K562 (cell line): ENCODE results near the gene NEURL1. TPM values are rescaled to one million over a fixed set of nuclear protein-coding genes. Genes with fewer than 3 reads are reported as not detected.

Source experiments
- ATAC-seq: fragments of 200-7000 bp; cut with Tn5 transposase; 3 replicates; pipeline ENCODE4 v1.9.1; 2020; ENCODE audit warnings: moderate library complexity
- BruUV-seq: library from RNA; stranded (reverse); fragments of 400-500 nt; replicated peaks from 2 replicates; lab custom pipeline; 2021; lab: Mats Ljungman, UMichigan
- CTCF ChIA-PET: fragments of 300-600 bp; formaldehyde crosslinking; extraction: SDS; loops from one replicate; lab custom pipeline; 2021; ENCODE audit warnings: low intra/inter-chr PET ratio; lab: Yijun Ruan, JAX
- POLR2A ChIA-PET: fragments of 300-600, 350-650 bp; sonication (Branson Sonifier 250); formaldehyde crosslinking; extraction: SDS; loops from one replicate; lab custom pipeline; 2021; ENCODE audit warnings: antibody characterized with exemption, inconsistent platforms; lab: Yijun Ruan, JAX
- DNase-seq, 4 experiments: peaks; one replicate each; pipeline versions ENCODE4 v3.0.0 to v3.0.0-alpha.2; 2011 to 2018; ENCODE audit warnings: low spot score in 3 of 4, mixed read lengths in 3 of 4; ENCODE audit errors: extremely low read depth in 1 of 4
- FAIRE-seq: peaks from 2 replicates; lab custom pipeline; 2011; peaks lifted over from hg19 to GRCh38; lab: Jason Lieb, UNC
- H2AFZ ChIP-seq: 2 replicates; pipeline ENCODE4 v1.6.0; 2011; ENCODE audit warnings: low read depth, low read length, control low read depth, inconsistent platforms
- H3K27ac ChIP-seq: fragments of 200-600 bp; 3 replicates; pipeline ENCODE4 v1.8.0; 2011; ENCODE audit warnings: low read depth, mild to moderate bottlenecking, control low read depth, inconsistent platforms, low read length, moderate library complexity, mixed read lengths; ENCODE audit errors: extremely low read depth
- H3K27me3 ChIP-seq, 2 experiments: fragments of 300-600 bp in 1 of 2; 2 replicates in 1 of 2; 3 replicates in 1 of 2; pipeline versions ENCODE4 v1.6.0 to v1.8.0; 2011; ENCODE audit warnings: inconsistent platforms in 2 of 2, low read length in 2 of 2, mild to moderate bottlenecking in 1 of 2, mixed read lengths in 1 of 2, moderate library complexity in 1 of 2; ENCODE audit not compliant: control insufficient read depth in 2 of 2, insufficient read depth in 2 of 2
- H3K36me3 ChIP-seq: fragments of 300-600 bp; 3 replicates; pipeline ENCODE4 v1.8.0; 2011; ENCODE audit warnings: mild to moderate bottlenecking, low read length, inconsistent platforms; ENCODE audit not compliant: control insufficient read depth, insufficient read depth
- H3K4me1 ChIP-seq, 2 experiments: fragments of 200-600 bp in 1 of 2; replicated peaks in 1 of 2; 2 replicates in 1 of 2; 3 replicates in 1 of 2; pipeline versions ENCODE4 v1.5.1 to v1.8.0; 2011; ENCODE audit warnings: inconsistent platforms in 2 of 2, low read length in 2 of 2, mild to moderate bottlenecking in 1 of 2, mixed read lengths in 1 of 2, moderate library complexity in 1 of 2; ENCODE audit not compliant: control insufficient read depth in 2 of 2, insufficient read depth in 2 of 2
- H3K4me2 ChIP-seq: 2 replicates; pipeline ENCODE4 v1.6.1; 2011; ENCODE audit warnings: low read length, control low read depth, inconsistent platforms, mixed read lengths; ENCODE audit not compliant: insufficient read depth
- H3K4me3 ChIP-seq: fragments of 200-600 bp; sonication (generic), shearing (Covaris generic); 2 replicates; pipeline ENCODE4 v1.5.1; 2016; ENCODE audit warnings: control low read depth, inconsistent platforms
- H3K79me2 ChIP-seq: fragments of 200-600 bp; 3 replicates; pipeline ENCODE4 v1.8.0; 2011; ENCODE audit warnings: low read length, inconsistent platforms; ENCODE audit not compliant: control insufficient read depth, insufficient read depth
- H3K9ac ChIP-seq, 2 experiments: 2 replicates each; pipeline versions ENCODE4 v1.6.0 to v1.6.1; 2011; ENCODE audit warnings: low read depth in 2 of 2, low read length in 2 of 2, control low read depth in 1 of 2, inconsistent platforms in 1 of 2, mild to moderate bottlenecking in 1 of 2, mixed read lengths in 1 of 2; ENCODE audit not compliant: insufficient read depth in 1 of 2
- H3K9me1 ChIP-seq: one replicate; pipeline ENCODE4 v1.6.0; 2011; ENCODE audit warnings: inconsistent platforms, mild to moderate bottlenecking, low read length, moderate library complexity; ENCODE audit not compliant: control insufficient read depth, insufficient read depth
- H3K9me3 ChIP-seq: replicated peaks from 2 replicates; pipeline ENCODE4 v1.5.1; 2011; ENCODE audit warnings: low read depth, low read length, inconsistent platforms; ENCODE audit not compliant: control insufficient read depth, insufficient read depth
- H4K20me1 ChIP-seq: replicated peaks from 2 replicates; pipeline ENCODE4 v1.6.1; 2011; ENCODE audit warnings: low read length, inconsistent platforms, mixed read lengths; ENCODE audit not compliant: control insufficient read depth, insufficient read depth
- COPS2 ChIP-seq: fragments of 450-650 bp; conservative IDR thresholded peaks from 2 replicates; pipeline ENCODE4 v1.6.1; 2016; ENCODE audit warnings: mild to moderate bottlenecking, moderate library complexity
- POLR3A ChIP-seq: IDR thresholded peaks from 2 replicates; pipeline ENCODE4 v1.6.1; 2011; ENCODE audit warnings: borderline replicate concordance, mild to moderate bottlenecking, moderate library complexity; ENCODE audit not compliant: insufficient read length, insufficient read depth; ENCODE audit errors: extremely low read depth
- SMAD1 ChIP-seq: fragments of 150-350 bp; IDR thresholded peaks from 2 replicates; pipeline ENCODE4 v1.6.1; 2014; ENCODE audit warnings: low read length, low read depth; ENCODE audit not compliant: partially characterized antibody
- ZNF124 ChIP-seq: sonication (generic); formaldehyde crosslinking; IDR thresholded peaks from 2 replicates; pipeline ENCODE4 v1.8.1; 2022; ENCODE audit warnings: missing genetic modification reagents
- ZNF347 ChIP-seq: fragments of 450-650 bp; formaldehyde crosslinking; IDR thresholded peaks from 2 replicates; pipeline ENCODE4 v1.4.0; 2020; ENCODE audit warnings: low read depth, mild to moderate bottlenecking, moderate library complexity
- in situ Hi-C: fragments of 300-500 bp; cut with MboI; formaldehyde crosslinking; loops from 4 replicates; pipeline ENCODE4 v1.15.0; 2018; ENCODE audit warnings: inconsistent platforms, mixed read lengths
- intact Hi-C: fragments of 100-400 bp; cut with micrococcal nuclease; formaldehyde crosslinking; loops from 2 replicates; pipeline ENCODE4 v1.14.2; 2022
- polyA plus RNA-seq, 8 experiments: library from polyadenylated mRNA; depleted of rRNA in 4 of 8; stranded (reverse) in 5 of 8; unstranded in 3 of 8; fragments of >200 nt; fragmentation: Nextera tagmentation in 2 of 8; fragmentation: Illumina TruSeq in 1 of 8; extraction: Ambion mirVana in 2 of 8; extraction: Trizol in 1 of 8; gene quantifications; 2 replicates each; pipeline versions ENCODE4 v1.2.1 to v1.2.3, GENCODE V29; 2011 to 2014; ENCODE audit warnings: inconsistent platforms in 1 of 8, missing spikeins in 1 of 8
- total RNA-seq, 7 experiments: library from RNA; depleted of rRNA in 6 of 7; stranded (reverse); fragments of >200 nt in 6 of 7; fragmentation: Illumina TruSeq in 2 of 7; extraction: Trizol in 2 of 7; gene quantifications; 2 replicates each; pipeline versions ENCODE4 v1.2.1 to v1.2.3, GENCODE V29; 2011 to 2021; ENCODE audit warnings: low replicate concordance in 1 of 7
- TF ChIP-seq, protein P1 (sequence below): sonication (generic); formaldehyde crosslinking; IDR thresholded peaks from 2 replicates; pipeline ENCODE4 v1.8.1; 2023; ENCODE audit warnings: mild to moderate bottlenecking, missing genetic modification reagents
- TF ChIP-seq, protein P2 (sequence below): fragments of 200-800 bp; sonication (Bioruptor generic); IDR thresholded peaks from 2 replicates; pipeline ENCODE4 v1.6.1; 2016; ENCODE audit warnings: missing genetic modification characterization, missing compliant biosample characterization
- TF ChIP-seq, protein P3 (sequence below), 2 experiments: IDR thresholded peaks; 2 replicates each; pipeline ENCODE4 v1.6.1; 2011; ENCODE audit warnings: borderline replicate concordance in 1 of 2, control low read depth in 1 of 2, low read depth in 1 of 2, low read length in 1 of 2, mild to moderate bottlenecking in 1 of 2, mixed read lengths in 1 of 2, moderate library complexity in 1 of 2; ENCODE audit not compliant: insufficient read depth in 1 of 2, insufficient read length in 1 of 2, poor library complexity in 1 of 2, severe bottlenecking in 1 of 2; ENCODE audit errors: extremely low read depth in 1 of 2

NEURL1 gene
- total and polyA plus RNA-seq, 9 of the 15 experiments (the other 6 are each of a cell fraction or from before 2014, with no cell fraction given) = 0.01 to 0.45 (median 0.16) TPM; not detected in 5

DNA sequence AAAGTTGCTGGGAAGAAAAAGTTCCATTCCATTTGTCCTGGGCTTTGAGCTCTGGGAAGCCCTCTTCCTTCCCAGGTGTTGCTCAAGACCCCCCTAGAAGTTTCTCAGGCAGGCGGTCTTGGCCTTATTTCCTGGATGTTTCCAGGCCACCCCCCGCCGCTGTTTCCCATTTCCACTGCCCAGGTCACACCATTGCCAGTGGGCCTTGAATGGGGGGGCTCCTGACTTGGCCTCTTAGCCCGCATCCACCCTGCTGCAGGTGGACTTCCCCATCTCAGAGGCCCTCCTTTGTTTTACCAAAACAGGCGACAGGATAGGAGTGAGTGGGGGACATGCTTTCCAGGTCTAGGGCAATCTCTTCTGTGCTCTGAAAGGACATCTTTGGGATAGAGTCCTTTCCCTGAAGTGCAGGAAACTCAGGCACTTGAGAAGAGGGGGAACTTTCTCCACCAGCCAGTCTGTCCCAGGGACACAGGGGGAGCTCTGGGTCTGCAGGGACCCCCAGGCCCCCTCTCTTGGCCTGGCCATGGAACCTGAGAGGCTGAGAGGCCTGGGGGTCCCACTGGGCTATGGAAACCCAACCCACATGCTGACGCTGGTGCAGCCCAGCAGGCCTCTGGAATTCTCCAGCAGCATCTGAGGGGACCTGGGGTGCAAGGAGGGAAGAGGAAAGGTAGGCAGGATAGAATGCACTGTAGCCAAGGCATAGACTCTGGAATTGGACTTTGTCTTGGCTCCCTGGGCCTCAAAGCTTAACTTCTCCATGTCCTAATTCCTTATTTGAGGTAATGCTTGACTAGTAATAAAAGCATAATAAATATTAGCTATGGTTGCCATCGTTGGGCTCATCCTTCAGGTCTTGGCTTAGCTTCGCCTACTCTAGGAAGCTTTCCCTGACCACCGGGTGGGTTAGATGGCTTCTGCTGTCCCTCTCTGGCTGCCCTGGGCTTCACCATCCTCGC is 17.6 kb downstream of the NEURL1 start (continued):
- TF ChIP-seq, protein P1, sequence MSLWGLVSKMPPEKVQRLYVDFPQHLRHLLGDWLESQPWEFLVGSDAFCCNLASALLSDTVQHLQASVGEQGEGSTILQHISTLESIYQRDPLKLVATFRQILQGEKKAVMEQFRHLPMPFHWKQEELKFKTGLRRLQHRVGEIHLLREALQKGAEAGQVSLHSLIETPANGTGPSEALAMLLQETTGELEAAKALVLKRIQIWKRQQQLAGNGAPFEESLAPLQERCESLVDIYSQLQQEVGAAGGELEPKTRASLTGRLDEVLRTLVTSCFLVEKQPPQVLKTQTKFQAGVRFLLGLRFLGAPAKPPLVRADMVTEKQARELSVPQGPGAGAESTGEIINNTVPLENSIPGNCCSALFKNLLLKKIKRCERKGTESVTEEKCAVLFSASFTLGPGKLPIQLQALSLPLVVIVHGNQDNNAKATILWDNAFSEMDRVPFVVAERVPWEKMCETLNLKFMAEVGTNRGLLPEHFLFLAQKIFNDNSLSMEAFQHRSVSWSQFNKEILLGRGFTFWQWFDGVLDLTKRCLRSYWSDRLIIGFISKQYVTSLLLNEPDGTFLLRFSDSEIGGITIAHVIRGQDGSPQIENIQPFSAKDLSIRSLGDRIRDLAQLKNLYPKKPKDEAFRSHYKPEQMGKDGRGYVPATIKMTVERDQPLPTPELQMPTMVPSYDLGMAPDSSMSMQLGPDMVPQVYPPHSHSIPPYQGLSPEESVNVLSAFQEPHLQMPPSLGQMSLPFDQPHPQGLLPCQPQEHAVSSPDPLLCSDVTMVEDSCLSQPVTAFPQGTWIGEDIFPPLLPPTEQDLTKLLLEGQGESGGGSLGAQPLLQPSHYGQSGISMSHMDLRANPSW = no peak
- no peak for TF ChIP-seq SMAD1
- TF ChIP-seq ZNF347 = no peak

DNA sequence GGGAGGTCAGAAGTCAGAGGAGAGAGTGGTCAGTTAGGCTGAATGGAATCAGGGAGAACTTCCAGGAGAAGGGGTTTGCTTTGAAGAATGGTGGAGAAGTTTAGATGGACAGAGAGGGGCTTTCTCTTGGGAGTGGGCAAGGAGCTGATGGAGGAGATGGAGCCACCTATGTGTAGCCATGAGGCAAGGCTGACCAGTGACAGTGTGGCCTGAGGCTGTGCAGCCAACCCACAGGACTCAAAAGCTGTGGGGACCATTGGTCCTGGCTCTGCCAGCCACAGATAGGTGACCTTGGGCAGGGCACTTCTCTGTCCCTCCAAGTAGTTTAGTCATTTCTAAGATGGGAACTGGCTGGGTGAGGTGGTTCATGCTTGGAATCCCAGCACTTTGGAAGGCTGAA is 18.7 kb downstream of the NEURL1 start:
- Histone ChIP-seq H3K4me1 (peaks cover 0 to 3% of the 10 kb centered on the region in 2 experiments; a peak in 2 of 5 replicates), H3K9ac (no peak overlapping the region), H3K4me2 (no peak overlapping the region), H3K79me2 (no peaks in the 10 kb centered on the region), H3K4me3 (no peak overlapping the region), H2AFZ (no peak overlapping the region), H3K27ac (no peak overlapping the region), H3K27me3 (peaks cover 3 to 23% of the 10 kb centered on the region in 2 experiments; a peak in 3 of 5 replicates), H3K36me3 (no peaks in the 10 kb centered on the region), H3K9me1 (no peaks in the 10 kb centered on the region), H3K9me3 (no peaks in the 10 kb centered on the region), H4K20me1 (no peaks in the 10 kb centered on the region)
- DNase-seq = no peak
- intact Hi-C loops (no loop called here), in situ Hi-C loops (no loop called here)
- ChIA-PET CTCF (no interaction called here), POLR2A (no interaction called here)
- no peak for FAIRE-seq
- no peak for ATAC-seq
- no TSS peak for BruUV-seq
- TF ChIP-seq, protein P2, sequence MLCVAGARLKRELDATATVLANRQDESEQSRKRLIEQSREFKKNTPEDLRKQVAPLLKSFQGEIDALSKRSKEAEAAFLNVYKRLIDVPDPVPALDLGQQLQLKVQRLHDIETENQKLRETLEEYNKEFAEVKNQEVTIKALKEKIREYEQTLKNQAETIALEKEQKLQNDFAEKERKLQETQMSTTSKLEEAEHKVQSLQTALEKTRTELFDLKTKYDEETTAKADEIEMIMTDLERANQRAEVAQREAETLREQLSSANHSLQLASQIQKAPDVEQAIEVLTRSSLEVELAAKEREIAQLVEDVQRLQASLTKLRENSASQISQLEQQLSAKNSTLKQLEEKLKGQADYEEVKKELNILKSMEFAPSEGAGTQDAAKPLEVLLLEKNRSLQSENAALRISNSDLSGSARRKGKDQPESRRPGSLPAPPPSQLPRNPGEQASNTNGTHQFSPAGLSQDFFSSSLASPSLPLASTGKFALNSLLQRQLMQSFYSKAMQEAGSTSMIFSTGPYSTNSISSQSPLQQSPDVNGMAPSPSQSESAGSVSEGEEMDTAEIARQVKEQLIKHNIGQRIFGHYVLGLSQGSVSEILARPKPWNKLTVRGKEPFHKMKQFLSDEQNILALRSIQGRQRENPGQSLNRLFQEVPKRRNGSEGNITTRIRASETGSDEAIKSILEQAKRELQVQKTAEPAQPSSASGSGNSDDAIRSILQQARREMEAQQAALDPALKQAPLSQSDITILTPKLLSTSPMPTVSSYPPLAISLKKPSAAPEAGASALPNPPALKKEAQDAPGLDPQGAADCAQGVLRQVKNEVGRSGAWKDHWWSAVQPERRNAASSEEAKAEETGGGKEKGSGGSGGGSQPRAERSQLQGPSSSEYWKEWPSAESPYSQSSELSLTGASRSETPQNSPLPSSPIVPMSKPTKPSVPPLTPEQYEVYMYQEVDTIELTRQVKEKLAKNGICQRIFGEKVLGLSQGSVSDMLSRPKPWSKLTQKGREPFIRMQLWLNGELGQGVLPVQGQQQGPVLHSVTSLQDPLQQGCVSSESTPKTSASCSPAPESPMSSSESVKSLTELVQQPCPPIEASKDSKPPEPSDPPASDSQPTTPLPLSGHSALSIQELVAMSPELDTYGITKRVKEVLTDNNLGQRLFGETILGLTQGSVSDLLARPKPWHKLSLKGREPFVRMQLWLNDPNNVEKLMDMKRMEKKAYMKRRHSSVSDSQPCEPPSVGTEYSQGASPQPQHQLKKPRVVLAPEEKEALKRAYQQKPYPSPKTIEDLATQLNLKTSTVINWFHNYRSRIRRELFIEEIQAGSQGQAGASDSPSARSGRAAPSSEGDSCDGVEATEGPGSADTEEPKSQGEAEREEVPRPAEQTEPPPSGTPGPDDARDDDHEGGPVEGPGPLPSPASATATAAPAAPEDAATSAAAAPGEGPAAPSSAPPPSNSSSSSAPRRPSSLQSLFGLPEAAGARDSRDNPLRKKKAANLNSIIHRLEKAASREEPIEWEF (CRISPR knock-in tag) = no peak
- TF ChIP-seq, protein P3, sequence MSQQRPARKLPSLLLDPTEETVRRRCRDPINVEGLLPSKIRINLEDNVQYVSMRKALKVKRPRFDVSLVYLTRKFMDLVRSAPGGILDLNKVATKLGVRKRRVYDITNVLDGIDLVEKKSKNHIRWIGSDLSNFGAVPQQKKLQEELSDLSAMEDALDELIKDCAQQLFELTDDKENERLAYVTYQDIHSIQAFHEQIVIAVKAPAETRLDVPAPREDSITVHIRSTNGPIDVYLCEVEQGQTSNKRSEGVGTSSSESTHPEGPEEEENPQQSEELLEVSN (IDR thresholded peaks at IDR 0.05; ENCODE audit: borderline replicate concordance in 1 of 2, extremely low read depth in 1 of 2, insufficient read depth in 1 of 2, insufficient read length in 1 of 2, low read depth in 1 of 2, low read length in 1 of 2, poor library complexity in 1 of 2, severe bottlenecking in 1 of 2) = no peak
- TF ChIP-seq COPS2 (no peak), POLR3A (no peak), ZNF124 (CRISPR knock-in tag) (no peak)
